ENCODE results near the gene VN1R5. TPM values are rescaled to one million over a fixed set of nuclear protein-coding genes. Genes with fewer than 3 reads are reported as not detected.

The VN1R5 gene
- total and polyA plus RNA-seq, 2 donors from 2014 or later = not detected

DNA sequence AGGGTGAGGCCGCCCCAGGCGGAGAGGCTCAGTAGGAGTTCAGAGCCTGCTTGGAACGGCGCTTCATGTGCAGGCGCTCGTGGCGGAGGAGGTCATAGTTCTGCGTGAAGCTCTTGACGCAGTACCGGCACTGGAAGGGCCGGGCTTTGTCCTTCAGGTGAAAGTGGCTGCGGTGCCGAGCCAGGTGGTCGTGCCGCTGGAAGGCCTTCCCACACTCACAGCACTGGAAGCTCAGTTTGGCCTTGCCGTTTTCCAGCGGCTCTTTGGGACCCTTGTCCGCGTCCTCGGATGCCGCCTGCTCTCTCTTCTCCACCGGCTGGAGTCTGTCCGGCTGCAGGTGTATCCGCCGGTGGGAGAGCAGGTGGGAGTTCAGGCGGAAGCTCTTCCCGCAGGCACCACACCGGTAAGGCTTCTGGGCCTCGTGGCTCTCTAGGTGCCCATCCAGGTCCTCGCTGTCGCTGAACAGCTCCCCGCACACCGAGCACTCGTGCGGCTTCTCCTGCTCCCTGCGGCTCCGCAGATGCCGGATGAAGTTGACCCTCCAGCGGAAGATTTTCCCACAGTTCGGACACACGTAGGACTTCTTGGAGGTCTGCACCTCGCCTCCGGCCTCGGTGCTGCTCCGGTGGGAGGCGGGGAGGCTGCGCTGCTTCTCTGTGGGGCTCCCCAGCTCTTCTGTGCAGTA lies 44.8 kb downstream of the VN1R5 start:
- Histone ChIP-seq H3K9ac (ENCODE audit: low read length in 3 of 3) (no peak overlapping the region), H3K27ac (ENCODE audit: low read depth in 2 of 2, low read length in 2 of 2) (no peak overlapping the region), H3K4me1 (ENCODE audit: control insufficient read depth in 2 of 3, insufficient read depth in 2 of 3, low read depth in 1 of 3, low read length in 3 of 3) (no peaks in the 10 kb centered on the region), H3K36me3 (ENCODE audit: control insufficient read depth in 2 of 3, insufficient read depth in 3 of 3, low read length in 3 of 3) (peaks cover 5 to 12% (median 9%) of the 10 kb centered on the region in 3 donors), H3K9me3 (ENCODE audit: control insufficient read depth in 2 of 3, insufficient read depth in 1 of 3, low read length in 3 of 3) (no peaks in the 10 kb centered on the region), H3K4me3 (ENCODE audit: low read length in 3 of 3) (no peak overlapping the region), H3K27me3 (ENCODE audit: control insufficient read depth, insufficient read depth, low read length) (no peaks in the 10 kb centered on the region)
- intact Hi-C loops (cut with DNase I) = no loop called here
- TF ChIP-seq, protein P1, sequence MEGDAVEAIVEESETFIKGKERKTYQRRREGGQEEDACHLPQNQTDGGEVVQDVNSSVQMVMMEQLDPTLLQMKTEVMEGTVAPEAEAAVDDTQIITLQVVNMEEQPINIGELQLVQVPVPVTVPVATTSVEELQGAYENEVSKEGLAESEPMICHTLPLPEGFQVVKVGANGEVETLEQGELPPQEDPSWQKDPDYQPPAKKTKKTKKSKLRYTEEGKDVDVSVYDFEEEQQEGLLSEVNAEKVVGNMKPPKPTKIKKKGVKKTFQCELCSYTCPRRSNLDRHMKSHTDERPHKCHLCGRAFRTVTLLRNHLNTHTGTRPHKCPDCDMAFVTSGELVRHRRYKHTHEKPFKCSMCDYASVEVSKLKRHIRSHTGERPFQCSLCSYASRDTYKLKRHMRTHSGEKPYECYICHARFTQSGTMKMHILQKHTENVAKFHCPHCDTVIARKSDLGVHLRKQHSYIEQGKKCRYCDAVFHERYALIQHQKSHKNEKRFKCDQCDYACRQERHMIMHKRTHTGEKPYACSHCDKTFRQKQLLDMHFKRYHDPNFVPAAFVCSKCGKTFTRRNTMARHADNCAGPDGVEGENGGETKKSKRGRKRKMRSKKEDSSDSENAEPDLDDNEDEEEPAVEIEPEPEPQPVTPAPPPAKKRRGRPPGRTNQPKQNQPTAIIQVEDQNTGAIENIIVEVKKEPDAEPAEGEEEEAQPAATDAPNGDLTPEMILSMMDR (IDR thresholded peaks at IDR 0.05; ENCODE audit: borderline replicate concordance, extremely low read depth, insufficient read depth) = no peak
- DNase-seq (no peak), FAIRE-seq (no peak)

DNA sequence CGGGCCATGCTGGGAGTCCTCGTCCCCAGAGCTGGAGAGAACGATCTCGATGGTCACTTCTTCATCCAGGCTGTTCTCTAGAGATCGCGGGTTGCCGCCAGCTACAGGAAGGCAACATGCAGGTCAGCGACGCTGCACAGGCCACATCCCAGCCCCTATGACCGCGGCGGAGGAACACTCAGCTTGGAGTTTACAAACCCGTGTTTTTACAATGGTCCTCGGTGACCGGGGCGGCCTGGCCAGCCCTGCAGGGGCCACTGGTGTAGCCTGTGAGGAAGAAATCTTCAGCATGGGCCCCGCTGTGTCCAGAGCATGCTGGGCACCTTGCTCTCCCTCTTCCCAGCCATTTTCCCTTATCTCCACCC lies 45.3 kb downstream of the VN1R5 start:
- Histone ChIP-seq H3K9me3 (ENCODE audit: control insufficient read depth in 2 of 3, insufficient read depth in 1 of 3, low read length in 3 of 3) (no peaks in the 10 kb centered on the region), H3K27me3 (ENCODE audit: control insufficient read depth, insufficient read depth, low read length) (no peaks in the 10 kb centered on the region), H3K27ac (ENCODE audit: low read depth in 2 of 2, low read length in 2 of 2) (no peak overlapping the region), H3K4me3 (ENCODE audit: low read length in 3 of 3) (no peak overlapping the region), H3K4me1 (ENCODE audit: control insufficient read depth in 2 of 3, insufficient read depth in 2 of 3, low read depth in 1 of 3, low read length in 3 of 3) (no peaks in the 10 kb centered on the region), H3K9ac (ENCODE audit: low read length in 3 of 3) (no peak overlapping the region), H3K36me3 (ENCODE audit: control insufficient read depth in 2 of 3, insufficient read depth in 3 of 3, low read length in 3 of 3) (peaks cover 5 to 12% (median 9%) of the 10 kb centered on the region in 3 donors)
- FAIRE-seq (no peak), DNase-seq (no peak)
- TF ChIP-seq, protein P1 (IDR thresholded peaks at IDR 0.05; ENCODE audit: borderline replicate concordance, extremely low read depth, insufficient read depth) = no peak
- intact Hi-C loops (cut with DNase I) = no loop called here

DNA sequence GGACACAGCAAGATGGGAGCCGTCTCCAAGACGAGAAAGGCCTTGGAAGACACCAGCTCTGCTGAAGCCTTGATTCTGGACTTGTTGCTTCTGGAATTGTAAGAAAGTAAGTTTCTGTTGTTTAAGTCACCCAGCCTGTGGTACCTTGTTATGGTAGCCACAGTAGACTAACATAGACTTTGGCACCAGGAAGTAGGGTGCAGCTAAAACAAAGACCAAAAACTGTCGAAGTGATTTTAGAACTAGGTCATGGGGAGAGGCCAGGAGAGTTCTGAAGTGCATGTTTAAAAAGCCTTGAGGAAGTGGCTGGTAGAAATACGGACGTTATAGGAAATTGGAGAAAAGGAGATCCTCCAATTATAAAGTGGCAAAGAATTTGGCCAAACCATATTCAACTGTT lies 47.3 kb downstream of the VN1R5 start:
- H3K4me3 ChIP-seq (ENCODE audit: low read length in 3 of 3) = no peak overlapping the region
- H3K9me3 ChIP-seq (ENCODE audit: control insufficient read depth in 2 of 3, insufficient read depth in 1 of 3, low read length in 3 of 3) = no peaks in the 10 kb centered on the region
- H3K27ac ChIP-seq (ENCODE audit: low read depth in 2 of 2, low read length in 2 of 2) = no peak overlapping the region
- H3K4me1 ChIP-seq (ENCODE audit: control insufficient read depth in 2 of 3, insufficient read depth in 2 of 3, low read depth in 1 of 3, low read length in 3 of 3) = no peaks in the 10 kb centered on the region
- DNase-seq (no peak), FAIRE-seq (no peak)
- H3K9ac ChIP-seq (ENCODE audit: low read length in 3 of 3) = no peak overlapping the region
- intact Hi-C loops (cut with DNase I) = no loop called here
- peaks cover 5 to 26% (median 23%) of the 10 kb centered on the region in 3 donors for H3K36me3 ChIP-seq (ENCODE audit: control insufficient read depth in 2 of 3, insufficient read depth in 3 of 3, low read length in 3 of 3)
- no peaks in the 10 kb centered on the region for H3K27me3 ChIP-seq (ENCODE audit: control insufficient read depth, insufficient read depth, low read length)
- TF ChIP-seq, protein P1 (IDR thresholded peaks at IDR 0.05; ENCODE audit: borderline replicate concordance, extremely low read depth, insufficient read depth) = no peak

DNA sequence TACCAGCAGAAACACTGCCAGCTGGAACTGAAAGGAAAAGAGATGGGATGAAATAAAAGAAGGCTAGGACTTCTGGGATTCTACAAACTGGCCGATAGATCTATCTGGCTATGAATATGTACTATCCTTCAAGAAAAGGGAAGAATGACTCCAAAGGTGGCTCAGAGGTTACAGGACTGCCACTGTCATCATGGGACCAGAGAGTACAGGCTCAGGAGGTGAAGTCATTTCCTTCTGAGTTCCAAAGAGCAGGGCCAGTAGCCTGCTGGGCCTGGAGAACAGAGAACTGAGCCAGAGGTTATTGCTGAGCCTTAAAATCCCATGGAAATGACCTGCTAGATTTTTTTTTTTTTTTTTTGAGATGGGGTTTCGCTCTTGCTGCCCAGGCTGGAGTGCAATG lies 48.2 kb downstream of the VN1R5 start:
- H3K27me3 ChIP-seq (ENCODE audit: control insufficient read depth, insufficient read depth, low read length) = no peaks in the 10 kb centered on the region
- peaks cover 5 to 34% (median 26%) of the 10 kb centered on the region in 3 donors for H3K36me3 ChIP-seq (ENCODE audit: control insufficient read depth in 2 of 3, insufficient read depth in 3 of 3, low read length in 3 of 3)
- intact Hi-C loops (cut with DNase I) = no loop called here
- no peaks in the 10 kb centered on the region for H3K4me1 ChIP-seq (ENCODE audit: control insufficient read depth in 2 of 3, insufficient read depth in 2 of 3, low read depth in 1 of 3, low read length in 3 of 3)
- no peak for FAIRE-seq
- TF ChIP-seq, protein P1 (IDR thresholded peaks at IDR 0.05; ENCODE audit: borderline replicate concordance, extremely low read depth, insufficient read depth) = no peak
- no peak for DNase-seq
- H3K9ac ChIP-seq (ENCODE audit: low read length in 3 of 3) = no peak overlapping the region
- H3K9me3 ChIP-seq (ENCODE audit: control insufficient read depth in 2 of 3, insufficient read depth in 1 of 3, low read length in 3 of 3) = no peaks in the 10 kb centered on the region
- H3K27ac ChIP-seq (ENCODE audit: low read depth in 2 of 2, low read length in 2 of 2) = no peak overlapping the region
- H3K4me3 ChIP-seq (ENCODE audit: low read length in 3 of 3) = no peak overlapping the region

All from kidney (tissue), 14 donors.